Urinary bladder (tissue), 4 donors: ENCODE data around the gene FGFBP3. TPM values are rescaled to one million over a fixed set of nuclear protein-coding genes. Genes with fewer than 3 reads are reported as not detected.
A peak's percentile ranks its signal among the peaks of the same experiment; 100 is the strongest.

Experiments
- DNase-seq: peaks from one replicate; pipeline ENCODE4 v3.0.0-alpha.2; 2015; ENCODE audit errors: extremely low spot score
- H3K27ac ChIP-seq: one replicate; pipeline ENCODE4 v1.5.1; 2013; ENCODE audit warnings: low read depth, mild to moderate bottlenecking, moderate library complexity
- H3K36me3 ChIP-seq: one replicate; pipeline ENCODE4 v1.6.1; 2013; ENCODE audit warnings: mild to moderate bottlenecking, moderate library complexity; ENCODE audit not compliant: insufficient read depth
- H3K4me1 ChIP-seq: one replicate; pipeline ENCODE4 v1.6.1; 2013; ENCODE audit warnings: mild to moderate bottlenecking, moderate library complexity; ENCODE audit not compliant: insufficient read depth
- H3K4me3 ChIP-seq: one replicate; pipeline ENCODE4 v1.5.1; 2013; ENCODE audit warnings: low read depth, low read length
- WGBS: extraction: QIAGEN DNeasy Blood & Tissue Kit; methylation state at CpG from one replicate; pipeline ENCODE4 v1.1.7; 2013; 5-methylcytosine and 5-hydroxymethylcytosine counted together
- polyA plus RNA-seq: library from polyadenylated mRNA; stranded (reverse); fragments of 200-250 nt; gene quantifications from one replicate; pipeline ENCODE4 v1.2.3, GENCODE V29; 2013
- total RNA-seq: library from RNA; depleted of rRNA; stranded (reverse); fragments of >200 nt; gene quantifications from one replicate; pipeline ENCODE4 v1.2.3, GENCODE V29; 2014
- donor health status: healthy with polysubstance abuse.
- donor health status: healthy.

Gene FGFBP3
- total and polyA plus RNA-seq, 2 donors = 1.5 to 1.6 TPM

- H3K4me3 ChIP-seq = peak overlapping the region; percentile 47
- WGBS = 1% methylated on average over 59 of the region's 59 CpGs
- no peak for DNase-seq
- H3K36me3 ChIP-seq = no peaks in the 10 kb centered on the region
- no peaks in the 10 kb centered on the region for H3K4me1 ChIP-seq
- H3K27ac ChIP-seq = no peak overlapping the region
These were observed 21.8 kb downstream of the FGFBP3 start for GRCh38 chr10:91887272-91888076.

- Histone ChIP-seq H3K4me3 (peak overlapping the region; percentile 47), H3K4me1 (no peaks in the 10 kb centered on the region), H3K27ac (no peak overlapping the region), H3K36me3 (no peaks in the 10 kb centered on the region)
- WGBS = 16% methylated on average over 6 of the region's 6 CpGs
- no peak for DNase-seq
These were observed 22.4 kb downstream of the FGFBP3 start for GRCh38 chr10:91886954-91887271.

- no peak for DNase-seq
- no peaks in the 10 kb centered on the region for H3K4me1 ChIP-seq
- WGBS = 97% methylated on average over 9 of the region's 9 CpGs
- no peak overlapping the region for H3K4me3 ChIP-seq
- no peaks in the 10 kb centered on the region for H3K36me3 ChIP-seq
- H3K27ac ChIP-seq = no peak overlapping the region
These were observed 23.8 kb downstream of the FGFBP3 start for GRCh38 chr10:91885362-91886079.

GRCh38 chr10:91884536-91884935, 24.8 kb downstream of the FGFBP3 start:
- 35% methylated on average over 1 of the region's 1 CpG for WGBS
- no peak for DNase-seq
- no peaks in the 10 kb centered on the region for H3K4me1 ChIP-seq
- no peaks in the 10 kb centered on the region for H3K36me3 ChIP-seq
- no peak overlapping the region for H3K4me3 ChIP-seq
- no peak overlapping the region for H3K27ac ChIP-seq

GRCh38 chr10:91883549-91884444, 25.5 kb downstream of the FGFBP3 start:
- Histone ChIP-seq H3K4me3 (no peak overlapping the region), H3K27ac (no peak overlapping the region), H3K4me1 (no peaks in the 10 kb centered on the region), H3K36me3 (no peaks in the 10 kb centered on the region)
- 30% methylated on average over 20 of the region's 20 CpGs for WGBS
- no peak for DNase-seq

GRCh38 chr10:91880310-91880709, 29.0 kb downstream of the FGFBP3 start:
- WGBS = 28% methylated on average over 3 of the region's 3 CpGs
- Histone ChIP-seq H3K4me3 (no peak overlapping the region), H3K36me3 (no peaks in the 10 kb centered on the region), H3K27ac (no peak overlapping the region), H3K4me1 (no peaks in the 10 kb centered on the region)
- no peak for DNase-seq

- Histone ChIP-seq H3K27ac (no peak overlapping the region), H3K4me3 (no peak overlapping the region), H3K36me3 (no peaks in the 10 kb centered on the region), H3K4me1 (no peaks in the 10 kb centered on the region)
- DNase-seq = no peak
- WGBS = 24% methylated on average over 7 of the region's 7 CpGs
These were observed 29.6 kb downstream of the FGFBP3 start for GRCh38 chr10:91879515-91880170.

GRCh38 chr10:91875779-91876178, 33.5 kb downstream of the FGFBP3 start:
- 78% methylated on average over 1 of the region's 1 CpG for WGBS
- no peak for DNase-seq
- Histone ChIP-seq H3K4me1 (no peaks in the 10 kb centered on the region), H3K36me3 (no peaks in the 10 kb centered on the region), H3K4me3 (no peak overlapping the region), H3K27ac (no peak overlapping the region)

- DNase-seq = no peak
- H3K36me3 ChIP-seq = no peaks in the 10 kb centered on the region
- no peak overlapping the region for H3K27ac ChIP-seq
- H3K4me3 ChIP-seq = no peak overlapping the region
- WGBS = 90% methylated on average over 2 of the region's 2 CpGs
- no peaks in the 10 kb centered on the region for H3K4me1 ChIP-seq
These were observed 34.1 kb downstream of the FGFBP3 start for GRCh38 chr10:91875156-91875555.

GRCh38 chr10:91865562-91866081, 43.7 kb downstream of the FGFBP3 start:
- no peak overlapping the region for H3K27ac ChIP-seq
- peaks cover under 1% of the 10 kb centered on the region for H3K36me3 ChIP-seq
- no peak overlapping the region for H3K4me3 ChIP-seq
- no peak for DNase-seq
- 82% methylated on average over 2 of the region's 2 CpGs for WGBS
- no peaks in the 10 kb centered on the region for H3K4me1 ChIP-seq

GRCh38 chr10:91864744-91865143, 44.5 kb downstream of the FGFBP3 start:
- H3K36me3 ChIP-seq = peaks cover 6% of the 10 kb centered on the region
- no peak for DNase-seq
- no peaks in the 10 kb centered on the region for H3K4me1 ChIP-seq
- H3K4me3 ChIP-seq = no peak overlapping the region
- 72% methylated on average over 2 of the region's 2 CpGs for WGBS
- H3K27ac ChIP-seq = no peak overlapping the region

- no peak overlapping the region for H3K4me3 ChIP-seq
- no peak for DNase-seq
- no peak overlapping the region for H3K27ac ChIP-seq
- no peaks in the 10 kb centered on the region for H3K4me1 ChIP-seq
- H3K36me3 ChIP-seq = peaks cover 6% of the 10 kb centered on the region
- WGBS = 57% methylated on average over 2 of the region's 2 CpGs
These were observed 45.2 kb downstream of the FGFBP3 start for GRCh38 chr10:91864099-91864498.

- peaks cover 6% of the 10 kb centered on the region for H3K36me3 ChIP-seq
- no peak overlapping the region for H3K4me3 ChIP-seq
- WGBS = 83% methylated on average over 1 of the region's 1 CpG
- no peaks in the 10 kb centered on the region for H3K4me1 ChIP-seq
- no peak for DNase-seq
- no peak overlapping the region for H3K27ac ChIP-seq
These were observed 48.4 kb downstream of the FGFBP3 start for GRCh38 chr10:91860885-91861284.
